ENCODE results near the gene VPS54. TPM values are rescaled to one million over a fixed set of nuclear protein-coding genes. Genes with fewer than 3 reads are reported as not detected.
"Not testable (repeated sequence)": the region's sequence is repeated elsewhere in the genome, so short reads cannot be mapped to it uniquely, and the experiment has no call there.

The VPS54 gene
- total RNA-seq, 1 donor from 2014 or later: 27.1 TPM

DNA sequence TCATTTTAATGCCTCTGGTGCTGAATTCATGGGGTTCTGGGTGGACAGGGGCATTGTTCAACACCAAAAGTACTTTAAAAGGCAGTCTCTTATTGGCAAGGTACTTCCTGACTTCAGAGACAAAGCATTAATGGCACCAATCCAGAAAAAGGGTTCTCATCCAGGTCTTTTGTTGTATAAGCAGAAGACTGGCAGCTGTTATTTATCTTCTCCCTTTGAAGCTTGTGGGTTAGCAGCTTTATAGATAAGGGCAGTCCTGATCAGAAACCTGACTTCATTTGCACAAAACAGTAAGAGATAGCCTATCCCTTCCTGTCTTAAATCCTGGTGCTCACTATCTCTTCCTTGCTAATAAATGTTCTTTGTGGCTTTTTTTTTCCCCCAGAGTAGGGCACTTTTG is 68.8 kb downstream of the VPS54 start:
- TF ChIP-seq, protein P1, sequence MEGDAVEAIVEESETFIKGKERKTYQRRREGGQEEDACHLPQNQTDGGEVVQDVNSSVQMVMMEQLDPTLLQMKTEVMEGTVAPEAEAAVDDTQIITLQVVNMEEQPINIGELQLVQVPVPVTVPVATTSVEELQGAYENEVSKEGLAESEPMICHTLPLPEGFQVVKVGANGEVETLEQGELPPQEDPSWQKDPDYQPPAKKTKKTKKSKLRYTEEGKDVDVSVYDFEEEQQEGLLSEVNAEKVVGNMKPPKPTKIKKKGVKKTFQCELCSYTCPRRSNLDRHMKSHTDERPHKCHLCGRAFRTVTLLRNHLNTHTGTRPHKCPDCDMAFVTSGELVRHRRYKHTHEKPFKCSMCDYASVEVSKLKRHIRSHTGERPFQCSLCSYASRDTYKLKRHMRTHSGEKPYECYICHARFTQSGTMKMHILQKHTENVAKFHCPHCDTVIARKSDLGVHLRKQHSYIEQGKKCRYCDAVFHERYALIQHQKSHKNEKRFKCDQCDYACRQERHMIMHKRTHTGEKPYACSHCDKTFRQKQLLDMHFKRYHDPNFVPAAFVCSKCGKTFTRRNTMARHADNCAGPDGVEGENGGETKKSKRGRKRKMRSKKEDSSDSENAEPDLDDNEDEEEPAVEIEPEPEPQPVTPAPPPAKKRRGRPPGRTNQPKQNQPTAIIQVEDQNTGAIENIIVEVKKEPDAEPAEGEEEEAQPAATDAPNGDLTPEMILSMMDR (conservative IDR thresholded peaks at IDR 0.05): no peak
- Mint-ChIP-seq H3K27me3 (ENCODE audit: low read depth) (no peaks in the 10 kb centered on the region), H3K9me3 (peaks cover 6% of the 10 kb centered on the region), H3K4me3 (no peak overlapping the region), H3K27ac (ENCODE audit: unreplicated experiment) (no peak overlapping the region), H3K4me1 (no peaks in the 10 kb centered on the region), H3K36me3 (ENCODE audit: low read depth) (peaks cover 30% of the 10 kb centered on the region)
- no peak for DNase-seq (ENCODE audit: low read depth, low spot score)

DNA sequence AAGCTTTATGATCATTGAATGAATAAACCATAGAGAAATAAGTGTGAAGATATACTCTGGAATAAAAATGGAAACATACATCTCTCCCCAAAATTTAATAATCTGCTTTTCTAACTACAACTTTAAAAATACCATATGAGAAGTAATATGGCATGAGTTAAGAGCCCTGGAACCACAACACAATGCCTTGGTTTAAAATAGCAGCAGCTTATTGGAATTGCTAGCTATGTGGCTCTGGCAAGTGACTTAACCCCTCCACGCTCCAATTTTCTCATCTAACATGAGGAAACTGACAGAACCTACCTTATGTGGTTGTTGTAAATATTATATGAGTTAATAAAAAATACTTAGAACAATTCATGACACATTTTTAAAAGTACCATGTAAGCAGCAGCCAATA is 76.4 kb downstream of the VPS54 start:
- no peak overlapping the region for H3K27ac Mint-ChIP-seq (ENCODE audit: unreplicated experiment)
- H3K36me3 Mint-ChIP-seq (ENCODE audit: low read depth): peaks cover 20% of the 10 kb centered on the region
- no peak overlapping the region for H3K4me3 Mint-ChIP-seq
- H3K9me3 Mint-ChIP-seq: peaks cover 2% of the 10 kb centered on the region
- no peaks in the 10 kb centered on the region for H3K27me3 Mint-ChIP-seq (ENCODE audit: low read depth)
- no peak for DNase-seq (ENCODE audit: low read depth, low spot score)
- no peaks in the 10 kb centered on the region for H3K4me1 Mint-ChIP-seq
- TF ChIP-seq, protein P1 (conservative IDR thresholded peaks at IDR 0.05): no peak

DNA sequence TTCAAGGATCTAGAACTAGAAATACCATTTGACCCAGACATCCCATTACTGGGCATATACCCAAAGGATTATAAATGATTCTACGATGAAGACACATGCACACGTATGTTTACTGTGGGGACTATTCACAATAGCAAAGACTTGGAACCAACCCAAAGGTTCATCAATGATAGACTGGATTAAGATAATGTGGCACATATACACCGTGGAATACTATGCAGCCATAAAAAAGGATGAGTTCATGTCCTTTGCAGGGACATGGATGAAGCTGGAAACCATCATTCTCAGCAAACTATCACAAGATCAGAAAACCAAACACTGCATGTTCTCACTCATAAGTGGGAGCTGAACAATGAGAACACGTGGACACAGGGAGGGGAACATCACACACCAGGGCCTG is 87.1 kb downstream of the VPS54 start:
- not testable (repeated sequence) for H3K27me3 Mint-ChIP-seq (ENCODE audit: low read depth); H3K4me3 Mint-ChIP-seq

DNA sequence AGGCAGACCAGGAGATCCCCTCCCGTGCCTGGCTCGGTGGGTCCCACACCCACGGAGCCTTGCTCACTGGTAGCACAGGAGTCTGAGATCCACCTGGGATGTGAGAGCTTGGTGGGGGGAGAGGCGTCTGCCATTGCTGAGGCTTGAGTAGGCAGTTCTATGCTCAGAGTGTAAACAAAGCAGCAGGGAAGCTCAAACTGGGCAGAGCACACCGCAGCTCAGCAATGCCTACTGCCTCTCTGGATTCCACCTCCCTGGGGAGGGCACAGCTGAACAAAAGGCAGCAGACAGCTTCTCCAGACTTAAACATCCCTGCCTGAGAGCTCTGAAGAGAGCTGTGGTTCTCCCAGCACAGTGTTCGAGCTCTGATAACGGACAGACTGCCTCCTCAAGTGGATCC is 92.4 kb downstream of the VPS54 start:
- Mint-ChIP-seq H3K4me3 (no peak overlapping the region), H3K4me1 (peaks cover 5% of the 10 kb centered on the region), H3K27me3 (ENCODE audit: low read depth) (no peaks in the 10 kb centered on the region), H3K27ac (ENCODE audit: unreplicated experiment) (no peak overlapping the region), H3K36me3 (ENCODE audit: low read depth) (peaks cover 49% of the 10 kb centered on the region), H3K9me3 (peaks cover 13% of the 10 kb centered on the region)
- TF ChIP-seq, protein P1 (conservative IDR thresholded peaks at IDR 0.05): no peak
- DNase-seq (ENCODE audit: low read depth, low spot score): no peak

More for the DNA sequence above, 87.1 kb downstream of the VPS54 start:
- H3K9me3 Mint-ChIP-seq: peaks cover 13% of the 10 kb centered on the region
- H3K4me1 Mint-ChIP-seq; DNase-seq (ENCODE audit: low read depth, low spot score); H3K27ac Mint-ChIP-seq (ENCODE audit: unreplicated experiment): not testable (repeated sequence)
- H3K36me3 Mint-ChIP-seq (ENCODE audit: low read depth): peaks cover 71% of the 10 kb centered on the region

- Mint-ChIP-seq H3K27me3 (ENCODE audit: low read depth) (no peaks in the 10 kb centered on the region), H3K4me3 (no peak overlapping the region), H3K4me1 (no peaks in the 10 kb centered on the region), H3K36me3 (ENCODE audit: low read depth) (peaks cover 21% of the 10 kb centered on the region), H3K27ac (ENCODE audit: unreplicated experiment) (no peak overlapping the region), H3K9me3 (no peaks in the 10 kb centered on the region)
- no peak for DNase-seq (ENCODE audit: low read depth, low spot score)
- TF ChIP-seq, protein P1 (conservative IDR thresholded peaks at IDR 0.05): no peak
Observed at GRCh38 chr2:63914311-63914710, 104.9 kb downstream of the VPS54 start.

DNA sequence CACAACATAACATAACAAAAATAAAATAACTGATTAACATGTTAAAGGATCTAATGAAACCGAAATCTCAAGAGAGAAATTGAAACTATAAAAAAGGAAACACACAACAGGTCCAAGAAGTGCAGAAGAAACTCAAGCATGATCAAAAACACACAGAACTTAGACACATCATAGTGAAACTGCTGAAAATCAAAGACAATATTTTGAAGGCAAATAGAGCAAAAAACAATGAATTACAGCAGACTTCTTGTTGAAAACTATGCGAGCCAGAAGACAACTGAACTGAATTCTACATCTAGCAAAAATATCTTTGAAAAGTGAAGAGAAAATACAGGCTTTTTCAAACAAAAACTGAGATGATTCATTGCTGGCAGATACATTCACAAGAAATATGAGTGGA is 116.2 kb downstream of the VPS54 start:
- Mint-ChIP-seq H3K4me3 (no peak overlapping the region), H3K36me3 (ENCODE audit: low read depth) (peaks cover 71% of the 10 kb centered on the region), H3K9me3 (peaks cover 14% of the 10 kb centered on the region), H3K27ac (ENCODE audit: unreplicated experiment) (no peak overlapping the region), H3K4me1 (no peaks in the 10 kb centered on the region), H3K27me3 (ENCODE audit: low read depth) (no peaks in the 10 kb centered on the region)
- DNase-seq (ENCODE audit: low read depth, low spot score): no peak
- TF ChIP-seq, protein P1 (conservative IDR thresholded peaks at IDR 0.05): no peak

All from neural crest cell (in vitro differentiated cells).